Medulla oblongata (tissue), 1 donor: ENCODE measurements around the gene SLAMF1.

Source experiments
- DNase-seq: peaks from one replicate; pipeline ENCODE4 v3.0.0-alpha.2; 2015; ENCODE audit errors: extremely low spot score

Gene SLAMF1

GRCh38 chr1:160625321-160625720, 21.5 kb downstream of the SLAMF1 start:
- no peak for DNase-seq

GRCh38 chr1:160624464-160624863, 22.4 kb downstream of the SLAMF1 start:
- DNase-seq, result no peak

GRCh38 chr1:160623862-160624261, 23.0 kb downstream of the SLAMF1 start:
- no peak for DNase-seq

- no peak for DNase-seq
Measured at GRCh38 chr1:160623227-160623633, 23.6 kb downstream of the SLAMF1 start.

GRCh38 chr1:160622501-160623226, 24.2 kb downstream of the SLAMF1 start:
- DNase-seq, result no peak

GRCh38 chr1:160621633-160622413, 25.0 kb downstream of the SLAMF1 start:
- DNase-seq, result no peak

- DNase-seq, result no peak
Measured at GRCh38 chr1:160620942-160621632, 25.8 kb downstream of the SLAMF1 start.

GRCh38 chr1:160619742-160620277, 27.0 kb downstream of the SLAMF1 start:
- no peak for DNase-seq

GRCh38 chr1:160618763-160619274, 28.0 kb downstream of the SLAMF1 start:
- no peak for DNase-seq

GRCh38 chr1:160618327-160618726, 28.5 kb downstream of the SLAMF1 start:
- no peak for DNase-seq

- DNase-seq, result no peak
Measured at GRCh38 chr1:160615660-160616059, 31.2 kb downstream of the SLAMF1 start.

- DNase-seq, result no peak
Measured at GRCh38 chr1:160614410-160614809, 32.4 kb downstream of the SLAMF1 start.

- DNase-seq, result no peak
Measured at GRCh38 chr1:160612613-160613218, 34.1 kb downstream of the SLAMF1 start.

- DNase-seq, result no peak
Measured at GRCh38 chr1:160610569-160611242, 36.1 kb downstream of the SLAMF1 start.

- DNase-seq, result no peak
Measured at GRCh38 chr1:160608941-160609340, 37.9 kb downstream of the SLAMF1 start.

GRCh38 chr1:160608514-160608913, 38.3 kb downstream of the SLAMF1 start:
- no peak for DNase-seq

- no peak for DNase-seq
Measured at GRCh38 chr1:160608057-160608456, 38.8 kb downstream of the SLAMF1 start.

- no peak for DNase-seq
Measured at GRCh38 chr1:160607672-160608032, 39.2 kb downstream of the SLAMF1 start.

GRCh38 chr1:160607011-160607671, 39.7 kb downstream of the SLAMF1 start:
- peak; percentile 85 for DNase-seq

GRCh38 chr1:160606611-160607010, 40.2 kb downstream of the SLAMF1 start:
- DNase-seq, result no peak
